AG04449 (cell line): ENCODE results near the gene PBX3.

Source experiments
- CTCF ChIA-PET: fragments of 350-600 bp; formaldehyde crosslinking; extraction: SDS; loops from one replicate; lab custom pipeline; 2021; ENCODE audit warnings: antibody characterized with exemption; lab: Yijun Ruan, JAX
- POLR2A ChIA-PET: fragments of 400-600, 350-600 bp; formaldehyde crosslinking; extraction: SDS; loops from one replicate; lab custom pipeline; 2020; ENCODE audit warnings: antibody characterized with exemption, inconsistent platforms; lab: Yijun Ruan, JAX
- DNase-seq: peaks from one replicate; pipeline ENCODE4 v3.0.0-alpha.2; 2010; ENCODE audit warnings: low read depth, low spot score
- H3K4me3 ChIP-seq: 2 replicates; pipeline ENCODE4 v1.5.1; 2011; ENCODE audit warnings: low read depth, mild to moderate bottlenecking, control low read depth, low read length
- CTCF ChIP-seq: IDR thresholded peaks from one replicate; pipeline ENCODE4 v1.5.1; 2011; ENCODE audit warnings: mild to moderate bottlenecking, moderate library complexity, low read length, control low read depth, inconsistent platforms; ENCODE audit not compliant: insufficient read depth; ENCODE audit errors: missing control alignments

PBX3 gene

DNA sequence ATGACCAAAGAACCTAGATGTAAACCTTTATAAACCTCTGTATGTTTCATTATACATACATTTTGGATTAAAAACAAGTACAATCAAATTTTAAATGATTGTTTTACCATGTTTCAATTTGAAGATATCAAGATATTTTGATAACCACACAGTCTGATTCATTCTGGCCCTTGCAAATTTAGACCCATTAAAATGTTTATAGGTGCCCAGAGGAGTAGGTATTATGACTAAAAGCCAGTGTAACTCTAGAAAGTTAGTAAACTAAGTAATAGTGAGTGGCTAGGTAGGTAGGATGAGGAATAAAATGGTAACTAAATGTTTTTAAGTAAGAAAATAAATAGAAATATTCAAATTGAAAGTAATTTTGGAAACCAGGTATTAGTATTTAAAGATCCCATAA, 165.5 kb downstream of the PBX3 start:
- no peak for TF ChIP-seq CTCF
- no peak for DNase-seq
- no peak overlapping the region for H3K4me3 ChIP-seq
- ChIA-PET CTCF (no interaction called here), POLR2A (no interaction called here)

- POLR2A ChIA-PET = no interaction called here
- CTCF ChIA-PET = interaction anchor here (1.5 kb wide), 1 partner anchor 15 kb away, joined by 3 read pairs; no protein-coding TSS in a partner anchor
- no peak for DNase-seq
- no peak for TF ChIP-seq CTCF
- no peak overlapping the region for H3K4me3 ChIP-seq
These were observed 166.4 kb downstream of the PBX3 start for GRCh38 chr9:125913551-125913950.

DNA sequence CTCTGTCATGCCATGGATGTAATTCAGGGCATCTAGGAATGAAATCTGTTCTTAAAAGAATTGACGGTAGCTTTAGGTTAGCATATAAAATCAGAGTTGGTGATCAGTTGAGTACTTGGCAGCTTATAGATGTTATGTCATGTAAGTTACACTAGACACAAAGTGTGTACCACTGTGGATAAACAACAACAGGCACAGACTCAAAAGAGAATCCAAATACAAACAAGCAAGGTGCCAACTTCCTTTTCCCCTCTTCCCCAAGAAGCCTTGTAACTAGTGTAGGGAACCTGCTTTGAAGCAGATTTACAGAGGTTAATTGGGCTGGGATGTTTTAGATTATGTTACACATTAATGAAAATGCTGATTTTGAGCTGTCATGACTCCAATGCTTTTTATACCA, 167.2 kb downstream of the PBX3 start:
- no peak overlapping the region for H3K4me3 ChIP-seq
- ChIA-PET CTCF (interaction anchor here (1.5 kb wide), 1 partner anchor 16 kb away, joined by 3 read pairs; no protein-coding TSS in a partner anchor), POLR2A (no interaction called here)
- DNase-seq = no peak
- TF ChIP-seq CTCF = no peak

GRCh38 chr9:125915606-125916005, 168.4 kb downstream of the PBX3 start:
- ChIA-PET CTCF (no interaction called here), POLR2A (no interaction called here)
- DNase-seq = no peak
- TF ChIP-seq CTCF = no peak
- no peak overlapping the region for H3K4me3 ChIP-seq

GRCh38 chr9:125919565-125919964, 172.4 kb downstream of the PBX3 start:
- CTCF ChIA-PET = interaction anchor here (0.6 to 1.4 kb wide), 3 partner anchors 9 to 19 kb away, joined by 3 to 4 read pairs (median 3); no protein-coding TSS in a partner anchor

GRCh38 chr9:125920402-125920801, 173.2 kb downstream of the PBX3 start:
- CTCF ChIA-PET = interaction anchor here (1.0 to 1.4 kb wide), 3 partner anchors 10 to 362 kb away, joined by 3 to 4 read pairs (median 3); no protein-coding TSS in a partner anchor

More at GRCh38 chr9:125919565-125919964, 172.4 kb downstream of the PBX3 start:
- DNase-seq = no peak
- POLR2A ChIA-PET = no interaction called here
- no peak overlapping the region for H3K4me3 ChIP-seq
- TF ChIP-seq CTCF = no peak

More at GRCh38 chr9:125920402-125920801, 173.2 kb downstream of the PBX3 start:
- no peak for DNase-seq
- no peak for TF ChIP-seq CTCF
- POLR2A ChIA-PET = no interaction called here
- no peak overlapping the region for H3K4me3 ChIP-seq
